MM.1S (cell line): ENCODE data around the gene UNC93A.

ENCODE experiments used
- CTCF ChIP-seq: fragments of 300-600 bp; sonication (generic); IDR thresholded peaks from 2 replicates; pipeline ENCODE4 v1.5.1; 2016; ENCODE audit warnings: antibody characterized with exemption, low read length, mixed read lengths
- EZH2 ChIP-seq: fragments of 300-600 bp; sonication (generic); optimal IDR thresholded peaks from 2 replicates; pipeline ENCODE3; 2017; ENCODE audit warnings: low read depth, mild to moderate bottlenecking, antibody characterized with exemption, low read length, mixed read lengths
- EZH2phosphoT487 ChIP-seq: fragments of 300-600 bp; sonication (generic); IDR thresholded peaks from 2 replicates; pipeline ENCODE4 v1.6.1; 2018; ENCODE audit warnings: antibody characterized with exemption, low read length

GRCh38 chr6:167349631-167350274, 58.6 kb downstream of the UNC93A start:
- no peak for TF ChIP-seq EZH2
- no peak for TF ChIP-seq CTCF
- no peak for TF ChIP-seq EZH2phosphoT487
